ENCODE measurements around the gene NTM.

DNA sequence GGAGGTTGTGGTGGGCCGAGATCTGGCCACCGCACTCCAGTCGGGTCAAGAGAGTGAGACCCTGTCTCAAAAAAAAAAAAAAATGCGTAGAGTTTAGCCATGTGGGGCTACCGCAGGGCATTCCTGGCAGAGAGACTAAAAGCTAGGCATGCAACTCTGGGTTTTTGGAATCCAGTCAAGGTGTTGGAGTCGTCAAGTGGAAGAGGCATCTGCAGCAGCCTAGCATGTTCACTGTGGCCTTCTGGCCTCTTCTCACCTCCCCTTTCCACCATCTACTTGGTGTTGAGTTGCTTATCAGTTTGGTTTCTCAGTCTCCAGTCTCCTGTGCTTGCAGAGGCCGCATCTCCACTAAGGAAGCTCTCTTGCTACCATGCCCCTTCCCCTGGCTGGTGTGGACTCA is 572.5 kb downstream of the NTM start:
- no peak for TF ChIP-seq POLR2AphosphoS5 (IDR thresholded peaks at IDR 0.05)
- no peak for TF ChIP-seq POLR2A (IDR thresholded peaks at IDR 0.05)

Data from breast epithelium (tissue), 3 donors.